ENCODE results near the gene FOS. TPM values are rescaled to one million over a fixed set of nuclear protein-coding genes. Genes with fewer than 3 reads are reported as not detected.

FOS gene
- total and polyA plus RNA-seq, 4 donors: 13.2 to 82.7 (median 20.0) TPM

GRCh38 chr14:75240781-75241180 is 37.8 kb upstream of the FOS start:
- DNase-seq (ENCODE audit: low spot score): no peak
- Histone ChIP-seq H3K4me1 (ENCODE audit: control insufficient read depth in 4 of 4, insufficient read depth in 4 of 4, low read length in 3 of 4) (peaks cover 2 to 6% (median 5%) of the 10 kb centered on the region in 4 donors), H3K27ac (ENCODE audit: low read depth in 1 of 2, low read length in 2 of 2) (no peak overlapping the region), H3K36me3 (ENCODE audit: control insufficient read depth in 4 of 4, insufficient read depth in 3 of 4, low read depth in 1 of 4, low read length in 3 of 4) (no peaks in the 10 kb centered on the region), H3K9me3 (ENCODE audit: control insufficient read depth in 4 of 4, low read length in 3 of 4) (no peaks in the 10 kb centered on the region), H3K4me3 (ENCODE audit: low read depth in 1 of 3, low read length in 3 of 3) (no peak overlapping the region), H3K9ac (ENCODE audit: low read depth in 1 of 2, low read length in 2 of 2) (no peak overlapping the region), H3K27me3 (ENCODE audit: control insufficient read depth in 4 of 4, insufficient read depth in 4 of 4, low read length in 3 of 4) (no peaks in the 10 kb centered on the region)
- TF ChIP-seq GABPA (IDR thresholded peaks at IDR 0.05 in 1 of 2, conservative IDR thresholded peaks at IDR 0.05 in 1 of 2) (no peak), FOXA2 (IDR thresholded peaks at IDR 0.05) (no peak), HNF4A (conservative IDR thresholded peaks at IDR 0.05) (no peak), EGR1 (IDR thresholded peaks at IDR 0.05; ENCODE audit: low read depth in 2 of 2) (no peak), NR2F2 (IDR thresholded peaks at IDR 0.05) (no peak), CTCF (IDR thresholded peaks at IDR 0.05; ENCODE audit: low read depth, low read length, missing input control) (no peak), TAF1 (conservative IDR thresholded peaks at IDR 0.05) (no peak), JUND (IDR thresholded peaks at IDR 0.05) (no peak), MAX (IDR thresholded peaks at IDR 0.05) (no peak), RAD21 (IDR thresholded peaks at IDR 0.05) (no peak), RXRA (IDR thresholded peaks at IDR 0.05) (no peak)
- TF ChIP-seq, protein P1, sequence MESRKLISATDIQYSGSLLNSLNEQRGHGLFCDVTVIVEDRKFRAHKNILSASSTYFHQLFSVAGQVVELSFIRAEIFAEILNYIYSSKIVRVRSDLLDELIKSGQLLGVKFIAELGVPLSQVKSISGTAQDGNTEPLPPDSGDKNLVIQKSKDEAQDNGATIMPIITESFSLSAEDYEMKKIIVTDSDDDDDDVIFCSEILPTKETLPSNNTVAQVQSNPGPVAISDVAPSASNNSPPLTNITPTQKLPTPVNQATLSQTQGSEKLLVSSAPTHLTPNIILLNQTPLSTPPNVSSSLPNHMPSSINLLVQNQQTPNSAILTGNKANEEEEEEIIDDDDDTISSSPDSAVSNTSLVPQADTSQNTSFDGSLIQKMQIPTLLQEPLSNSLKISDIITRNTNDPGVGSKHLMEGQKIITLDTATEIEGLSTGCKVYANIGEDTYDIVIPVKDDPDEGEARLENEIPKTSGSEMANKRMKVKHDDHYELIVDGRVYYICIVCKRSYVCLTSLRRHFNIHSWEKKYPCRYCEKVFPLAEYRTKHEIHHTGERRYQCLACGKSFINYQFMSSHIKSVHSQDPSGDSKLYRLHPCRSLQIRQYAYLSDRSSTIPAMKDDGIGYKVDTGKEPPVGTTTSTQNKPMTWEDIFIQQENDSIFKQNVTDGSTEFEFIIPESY (IDR thresholded peaks at IDR 0.05): no peak
- TF ChIP-seq, protein P2, sequence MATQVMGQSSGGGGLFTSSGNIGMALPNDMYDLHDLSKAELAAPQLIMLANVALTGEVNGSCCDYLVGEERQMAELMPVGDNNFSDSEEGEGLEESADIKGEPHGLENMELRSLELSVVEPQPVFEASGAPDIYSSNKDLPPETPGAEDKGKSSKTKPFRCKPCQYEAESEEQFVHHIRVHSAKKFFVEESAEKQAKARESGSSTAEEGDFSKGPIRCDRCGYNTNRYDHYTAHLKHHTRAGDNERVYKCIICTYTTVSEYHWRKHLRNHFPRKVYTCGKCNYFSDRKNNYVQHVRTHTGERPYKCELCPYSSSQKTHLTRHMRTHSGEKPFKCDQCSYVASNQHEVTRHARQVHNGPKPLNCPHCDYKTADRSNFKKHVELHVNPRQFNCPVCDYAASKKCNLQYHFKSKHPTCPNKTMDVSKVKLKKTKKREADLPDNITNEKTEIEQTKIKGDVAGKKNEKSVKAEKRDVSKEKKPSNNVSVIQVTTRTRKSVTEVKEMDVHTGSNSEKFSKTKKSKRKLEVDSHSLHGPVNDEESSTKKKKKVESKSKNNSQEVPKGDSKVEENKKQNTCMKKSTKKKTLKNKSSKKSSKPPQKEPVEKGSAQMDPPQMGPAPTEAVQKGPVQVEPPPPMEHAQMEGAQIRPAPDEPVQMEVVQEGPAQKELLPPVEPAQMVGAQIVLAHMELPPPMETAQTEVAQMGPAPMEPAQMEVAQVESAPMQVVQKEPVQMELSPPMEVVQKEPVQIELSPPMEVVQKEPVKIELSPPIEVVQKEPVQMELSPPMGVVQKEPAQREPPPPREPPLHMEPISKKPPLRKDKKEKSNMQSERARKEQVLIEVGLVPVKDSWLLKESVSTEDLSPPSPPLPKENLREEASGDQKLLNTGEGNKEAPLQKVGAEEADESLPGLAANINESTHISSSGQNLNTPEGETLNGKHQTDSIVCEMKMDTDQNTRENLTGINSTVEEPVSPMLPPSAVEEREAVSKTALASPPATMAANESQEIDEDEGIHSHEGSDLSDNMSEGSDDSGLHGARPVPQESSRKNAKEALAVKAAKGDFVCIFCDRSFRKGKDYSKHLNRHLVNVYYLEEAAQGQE (IDR thresholded peaks at IDR 0.05): no peak
- TF ChIP-seq, protein P3, sequence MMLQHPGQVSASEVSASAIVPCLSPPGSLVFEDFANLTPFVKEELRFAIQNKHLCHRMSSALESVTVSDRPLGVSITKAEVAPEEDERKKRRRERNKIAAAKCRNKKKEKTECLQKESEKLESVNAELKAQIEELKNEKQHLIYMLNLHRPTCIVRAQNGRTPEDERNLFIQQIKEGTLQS (IDR thresholded peaks at IDR 0.05): no peak
- 94% methylated on average over 6 of the region's 6 CpGs for WGBS

All from liver (tissue), 9 donors.